GM12873 (cell line): ENCODE data around the gene NETO1.

Experiments
- TF ChIP-seq, protein P1 (sequence below): IDR thresholded peaks from 2 replicates; pipeline ENCODE4 v1.5.1; 2012; ENCODE audit warnings: low read depth, mild to moderate bottlenecking, moderate library complexity, low read length, control low read depth; ENCODE audit not compliant: insufficient read depth; ENCODE audit errors: missing control alignments

NETO1 gene

DNA sequence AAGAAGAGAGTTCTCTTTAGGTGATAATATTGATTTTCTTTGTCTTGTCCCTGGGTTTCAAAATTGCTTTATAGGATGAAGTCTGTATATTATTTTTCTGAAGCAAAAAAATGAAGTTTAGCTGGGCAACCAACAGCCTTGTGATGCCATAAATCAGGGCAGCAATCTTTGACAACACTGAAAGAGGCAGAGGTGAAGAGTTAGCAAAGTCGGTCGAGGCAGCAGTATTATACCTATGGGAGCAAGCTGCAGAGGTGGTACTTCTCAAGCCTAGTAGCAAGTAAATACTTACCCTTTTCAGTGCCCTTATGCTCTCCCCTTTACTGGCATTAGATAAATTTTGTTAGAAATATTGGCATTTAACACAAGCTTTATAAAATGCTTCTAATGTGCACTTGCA is 92.9 kb downstream of the NETO1 start:
- TF ChIP-seq, protein P1, sequence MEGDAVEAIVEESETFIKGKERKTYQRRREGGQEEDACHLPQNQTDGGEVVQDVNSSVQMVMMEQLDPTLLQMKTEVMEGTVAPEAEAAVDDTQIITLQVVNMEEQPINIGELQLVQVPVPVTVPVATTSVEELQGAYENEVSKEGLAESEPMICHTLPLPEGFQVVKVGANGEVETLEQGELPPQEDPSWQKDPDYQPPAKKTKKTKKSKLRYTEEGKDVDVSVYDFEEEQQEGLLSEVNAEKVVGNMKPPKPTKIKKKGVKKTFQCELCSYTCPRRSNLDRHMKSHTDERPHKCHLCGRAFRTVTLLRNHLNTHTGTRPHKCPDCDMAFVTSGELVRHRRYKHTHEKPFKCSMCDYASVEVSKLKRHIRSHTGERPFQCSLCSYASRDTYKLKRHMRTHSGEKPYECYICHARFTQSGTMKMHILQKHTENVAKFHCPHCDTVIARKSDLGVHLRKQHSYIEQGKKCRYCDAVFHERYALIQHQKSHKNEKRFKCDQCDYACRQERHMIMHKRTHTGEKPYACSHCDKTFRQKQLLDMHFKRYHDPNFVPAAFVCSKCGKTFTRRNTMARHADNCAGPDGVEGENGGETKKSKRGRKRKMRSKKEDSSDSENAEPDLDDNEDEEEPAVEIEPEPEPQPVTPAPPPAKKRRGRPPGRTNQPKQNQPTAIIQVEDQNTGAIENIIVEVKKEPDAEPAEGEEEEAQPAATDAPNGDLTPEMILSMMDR: no peak

DNA sequence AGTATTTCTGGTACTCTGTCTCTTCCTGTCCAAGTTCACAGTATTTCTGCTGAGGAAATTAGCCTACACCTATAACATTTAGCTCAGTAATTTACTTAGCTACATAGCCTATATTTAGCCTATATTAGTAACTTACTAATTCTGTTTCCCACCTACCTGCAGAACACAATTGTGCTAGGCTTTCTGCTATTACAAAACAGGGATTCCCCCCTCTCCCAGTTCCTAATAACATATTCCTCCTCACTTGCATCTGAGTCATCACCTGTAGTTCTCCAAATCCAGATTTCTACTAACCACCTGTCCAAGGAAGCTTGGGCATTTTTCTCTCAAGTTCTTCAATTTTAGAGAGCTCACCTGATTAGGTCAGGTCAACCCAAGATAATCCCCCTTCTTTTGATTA is 94.9 kb downstream of the NETO1 start:
- TF ChIP-seq, protein P1: no peak

DNA sequence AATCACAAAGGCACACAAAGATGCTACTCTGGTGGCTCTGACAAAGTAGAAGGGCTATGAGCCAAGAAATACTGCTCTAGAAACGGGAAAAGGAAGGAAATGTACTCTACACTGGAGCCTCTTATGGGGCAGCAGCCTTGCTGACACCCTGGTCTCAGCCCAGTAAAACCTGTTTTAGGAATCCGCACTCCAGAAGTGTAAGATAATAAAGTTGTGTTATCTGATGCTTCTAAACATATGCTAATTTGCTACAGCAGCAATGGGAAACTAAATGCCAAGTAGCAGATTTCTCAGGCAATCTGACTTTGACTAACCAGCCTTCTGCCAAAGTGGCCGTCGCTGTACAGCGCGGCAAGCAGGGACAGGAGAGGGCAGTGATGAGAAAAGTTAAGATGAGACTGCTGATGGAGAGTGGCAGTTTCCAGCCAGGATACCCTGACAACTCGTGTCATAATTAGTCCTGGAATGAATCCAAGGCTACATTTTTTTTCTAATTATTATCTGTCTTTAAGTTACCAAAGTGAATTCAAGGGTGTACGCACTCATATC is 99.0 kb downstream of the NETO1 start:
- TF ChIP-seq, protein P1: no peak

DNA sequence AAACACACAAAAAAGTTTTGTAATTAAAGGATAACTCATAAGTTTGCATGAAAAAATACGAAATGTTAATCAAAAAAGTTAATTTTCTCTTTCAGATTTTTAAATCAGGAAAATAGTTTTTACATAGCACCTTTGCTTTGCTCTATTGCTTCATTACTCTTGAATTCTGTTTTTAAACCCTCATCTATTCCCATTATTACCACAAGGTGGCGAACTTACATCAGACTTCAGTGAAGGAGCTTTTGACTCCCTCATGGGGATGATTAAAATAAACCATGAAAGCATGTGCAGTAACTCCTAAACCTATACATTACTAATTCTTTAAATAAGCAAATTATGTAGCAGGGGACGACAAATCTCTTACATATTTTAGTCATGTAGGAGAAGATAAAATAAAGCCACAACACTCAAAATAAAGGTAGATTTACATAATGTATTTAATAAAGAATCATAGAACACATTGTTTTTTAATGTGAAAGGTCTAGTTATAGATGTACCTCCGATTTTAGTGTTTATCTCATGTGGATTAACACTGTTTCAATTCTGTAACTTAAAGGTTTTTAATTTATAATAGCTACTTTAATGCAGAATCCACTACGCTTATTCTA is 105.2 kb downstream of the NETO1 start:
- TF ChIP-seq, protein P1: peak; percentile 55

DNA sequence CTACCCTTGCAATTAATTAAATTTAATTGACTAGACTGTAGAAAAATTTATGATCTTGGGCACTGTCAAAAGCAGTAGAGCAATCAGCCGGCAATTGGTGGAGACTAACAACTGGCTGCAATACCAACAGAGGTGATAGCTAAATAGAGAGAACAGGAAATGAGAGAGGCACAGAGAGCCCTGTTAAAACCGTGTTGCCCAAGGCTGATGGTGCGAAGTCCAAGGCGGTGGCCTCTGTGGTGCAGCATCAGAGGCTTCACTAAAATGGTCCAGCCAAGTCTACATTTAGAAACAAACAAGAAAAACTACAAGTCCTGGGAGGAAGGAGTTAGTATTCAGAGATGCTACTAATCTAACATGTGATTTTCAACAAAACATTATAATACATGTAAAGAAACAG is 115.6 kb downstream of the NETO1 start:
- TF ChIP-seq, protein P1: no peak

DNA sequence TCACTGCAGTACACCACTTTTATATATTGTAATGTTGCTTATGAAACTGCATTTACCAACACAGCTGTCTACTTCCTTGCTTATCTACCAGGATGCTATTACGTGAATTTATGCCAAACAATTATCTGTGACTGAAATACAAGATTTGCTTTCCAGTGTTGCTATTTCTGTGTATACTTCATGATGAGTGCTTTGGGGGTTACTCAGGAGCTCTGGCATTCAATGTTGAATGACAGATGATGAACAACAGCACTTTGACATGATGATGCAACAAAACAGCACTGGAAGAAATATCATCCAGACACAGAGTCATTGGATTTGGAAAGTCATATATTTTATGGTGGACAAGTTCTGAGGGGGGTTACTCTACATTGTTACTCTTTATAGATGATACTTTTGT is 125.8 kb downstream of the NETO1 start:
- TF ChIP-seq, protein P1: no peak

DNA sequence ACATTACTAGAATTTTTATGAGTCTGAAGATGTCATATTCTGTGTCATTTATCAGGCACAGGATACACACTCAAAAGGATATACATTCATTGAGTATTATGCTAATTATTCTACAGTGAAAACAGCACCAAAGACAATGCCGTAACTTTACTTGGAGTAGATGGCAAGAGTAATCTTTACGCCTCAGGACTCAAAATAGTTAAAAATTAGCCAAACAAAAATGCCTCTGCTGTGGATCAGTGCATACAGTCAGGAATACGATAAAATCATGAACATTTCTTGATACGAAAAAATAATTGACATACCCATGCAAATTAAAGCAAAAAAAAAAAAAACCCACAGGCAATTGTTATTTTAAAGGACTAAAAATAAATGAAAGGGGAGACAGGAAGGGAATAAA is 129.7 kb downstream of the NETO1 start:
- TF ChIP-seq, protein P1: no peak
